RWPE1 (cell line): ENCODE data around the gene FBXL5.

ENCODE experiments used
- CTCF ChIA-PET: fragments of 350-600 bp; sonication (Branson Sonifier 250); formaldehyde crosslinking; extraction: SDS; loops from one replicate; lab custom pipeline; 2021; lab: Yijun Ruan, JAX
- POLR2A ChIA-PET: fragments of 400-600 bp; formaldehyde crosslinking; extraction: SDS; loops from one replicate; lab custom pipeline; 2020; ENCODE audit warnings: antibody characterized with exemption; ENCODE audit not compliant: low non-redundant PET; lab: Yijun Ruan, JAX
- DNase-seq: peaks from one replicate; pipeline ENCODE4 v3.0.0; 2012; ENCODE audit warnings: low spot score
- H3K27ac ChIP-seq: fragments of 450-650 bp; 2 replicates; pipeline ENCODE4 v1.5.1; 2017
- CTCF ChIP-seq: fragments of 450-650 bp; conservative IDR thresholded peaks from 2 replicates; pipeline ENCODE4 v1.5.1; 2017; ENCODE audit warnings: low read depth, mild to moderate bottlenecking

Gene FBXL5

GRCh38 chr4:15653864-15654592 is 1.1 kb downstream of the FBXL5 start:
- ChIA-PET POLR2A (no interaction called here), CTCF (interaction anchor here (0.5 kb wide), 1 partner anchor 1388 kb away, joined by 3 read pairs; no protein-coding TSS in a partner anchor)
- no peak for TF ChIP-seq CTCF
- peak; percentile 42 for DNase-seq
- peak overlapping the region; percentile 93 for H3K27ac ChIP-seq

GRCh38 chr4:15653420-15653819 is 1.7 kb downstream of the FBXL5 start:
- POLR2A ChIA-PET = no interaction called here
- no peak for TF ChIP-seq CTCF
- CTCF ChIA-PET = interaction anchor here (0.5 kb wide), 1 partner anchor 1387 kb away, joined by 3 read pairs; no protein-coding TSS in a partner anchor
- DNase-seq = no peak
- no peak overlapping the region for H3K27ac ChIP-seq

GRCh38 chr4:15652841-15653240 is 2.3 kb downstream of the FBXL5 start:
- H3K27ac ChIP-seq = no peak overlapping the region
- ChIA-PET POLR2A (no interaction called here), CTCF (no interaction called here)
- no peak for DNase-seq
- no peak for TF ChIP-seq CTCF

- H3K27ac ChIP-seq = no peak overlapping the region
- POLR2A ChIA-PET = no interaction called here
- no peak for DNase-seq
- CTCF ChIA-PET = interaction anchor here (0.6 to 0.9 kb wide), 2 partner anchors 26 to 304 kb away, joined by 3 read pairs; no protein-coding TSS in a partner anchor
- TF ChIP-seq CTCF = no peak
Measured at GRCh38 chr4:15652191-15652590, 3.0 kb downstream of the FBXL5 start.

GRCh38 chr4:15651676-15652075 is 3.5 kb downstream of the FBXL5 start:
- no peak overlapping the region for H3K27ac ChIP-seq
- CTCF ChIA-PET = interaction anchor here (0.9 kb wide), 1 partner anchor 305 kb away, joined by 3 read pairs; no protein-coding TSS in a partner anchor
- no peak for TF ChIP-seq CTCF
- POLR2A ChIA-PET = no interaction called here
- no peak for DNase-seq

GRCh38 chr4:15649914-15650545 is 5.1 kb downstream of the FBXL5 start:
- POLR2A ChIA-PET = interaction anchor here (0.6 kb wide), 1 partner anchor 1141 kb away, joined by 3 read pairs; no protein-coding TSS in a partner anchor
- peak; percentile 28 for DNase-seq
- peak; percentile 70 for TF ChIP-seq CTCF
- CTCF ChIA-PET = interaction anchor here (0.6 to 0.8 kb wide), 2 partner anchors 143 to 171 kb away, joined by 4 to 6 read pairs; no protein-coding TSS in a partner anchor
- no peak overlapping the region for H3K27ac ChIP-seq
